Thyroid gland (tissue), 4 donors: Measurements from ENCODE around the gene GRIN2D. TPM values are rescaled to one million over a fixed set of nuclear protein-coding genes. Genes with fewer than 3 reads are reported as not detected.

ENCODE experiments used
- DNase-seq, 2 donors: peaks; one replicate each; pipeline ENCODE4 v3.0.0-alpha.2; 2019
- H3K27ac ChIP-seq, 3 donors: fragments of 200-600 bp; sonication (generic); 1 replicate in 2 of 3; 2 replicates in 1 of 3; pipeline ENCODE4 v1.5.1; 2016 to 2019; ENCODE audit warnings: mild to moderate bottlenecking in 1 of 3, moderate library complexity in 1 of 3
- H3K27me3 ChIP-seq: fragments of 200-600 bp; sonication (generic); one replicate; pipeline ENCODE4 v1.5.1; 2019
- H3K36me3 ChIP-seq, 2 donors: fragments of 200-600 bp; sonication (generic); one replicate each; pipeline ENCODE4 v1.5.1; 2016 to 2019
- H3K4me1 ChIP-seq, 2 donors: fragments of 200-600 bp; sonication (generic); one replicate each; pipeline ENCODE4 v1.5.1; 2017 to 2019
- H3K4me3 ChIP-seq, 3 donors: fragments of 200-600 bp; sonication (generic); replicated peaks in 1 of 3; 1 replicate in 2 of 3; 2 replicates in 1 of 3; pipeline ENCODE4 v1.5.1; 2016; ENCODE audit warnings: mild to moderate bottlenecking in 1 of 3
- H3K9me3 ChIP-seq: fragments of 200-600 bp; sonication (generic); one replicate; pipeline ENCODE4 v1.5.1; 2017
- POLR2A ChIP-seq, 2 donors: fragments of 450-650 bp; IDR thresholded peaks; one replicate each; pipeline ENCODE4 v1.6.1; 2017; ENCODE audit warnings: antibody characterized with exemption in 2 of 2, mild to moderate bottlenecking in 2 of 2, moderate library complexity in 1 of 2
- WGBS, 2 donors: methylation state at CpG; one replicate each; pipeline ENCODE4 v1.1.5; 2017; 5-methylcytosine and 5-hydroxymethylcytosine counted together
- intact Hi-C: fragments of 100-400 bp; cut with DNase I; formaldehyde crosslinking; loops from one replicate; pipeline ENCODE4 v1.15.1; 2023
- total RNA-seq, 4 donors: library from RNA; depleted of rRNA; stranded (reverse); fragments of >200 nt; gene quantifications; one replicate each; pipeline ENCODE4 v1.2.3, GENCODE V29; 2016
- TF ChIP-seq, protein P1 (sequence below), 6 experiments: fragments of 200-600 bp in 3 of 6; fragments of 450-650 bp in 3 of 6; sonication (generic) in 3 of 6; IDR thresholded peaks; one replicate each; pipeline ENCODE4 v1.5.1; 2016 to 2019; ENCODE audit warnings: antibody characterized with exemption in 6 of 6, mild to moderate bottlenecking in 2 of 6, inconsistent platforms in 1 of 6, moderate library complexity in 1 of 6

Gene GRIN2D
- total RNA-seq, 4 donors from 2014 or later, result 0.56 to 2.2 (median 0.84) TPM

DNA sequence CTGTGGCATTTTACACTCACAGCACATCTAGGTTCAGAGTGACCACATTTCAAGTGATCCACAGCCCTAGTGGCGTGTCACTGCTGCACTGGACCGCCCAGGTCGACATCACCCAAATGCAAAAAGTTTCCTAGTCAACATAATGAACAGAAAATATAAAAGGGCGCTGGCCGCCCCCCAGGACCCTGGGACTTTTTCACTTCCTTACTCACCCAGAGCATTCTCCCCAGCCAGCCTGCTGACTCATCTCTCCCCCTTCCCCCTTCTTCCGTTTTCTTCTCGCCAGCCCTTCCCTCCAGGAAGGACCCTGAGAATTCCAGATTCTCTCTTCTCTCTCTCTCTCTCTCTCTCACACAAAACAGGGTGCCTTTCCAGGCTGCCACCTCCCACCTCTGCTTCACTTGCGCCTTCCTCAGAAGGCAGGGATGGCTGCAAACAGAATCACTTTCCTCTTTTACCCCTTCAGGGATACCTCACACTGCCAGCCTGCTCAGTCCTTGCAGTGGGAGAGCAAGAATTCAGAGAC lies 31.3 kb downstream of the GRIN2D start:
- H3K27me3 ChIP-seq, result no peaks in the 10 kb centered on the region
- no peak for TF ChIP-seq POLR2A (IDR thresholded peaks at IDR 0.05)
- TF ChIP-seq, protein P1, sequence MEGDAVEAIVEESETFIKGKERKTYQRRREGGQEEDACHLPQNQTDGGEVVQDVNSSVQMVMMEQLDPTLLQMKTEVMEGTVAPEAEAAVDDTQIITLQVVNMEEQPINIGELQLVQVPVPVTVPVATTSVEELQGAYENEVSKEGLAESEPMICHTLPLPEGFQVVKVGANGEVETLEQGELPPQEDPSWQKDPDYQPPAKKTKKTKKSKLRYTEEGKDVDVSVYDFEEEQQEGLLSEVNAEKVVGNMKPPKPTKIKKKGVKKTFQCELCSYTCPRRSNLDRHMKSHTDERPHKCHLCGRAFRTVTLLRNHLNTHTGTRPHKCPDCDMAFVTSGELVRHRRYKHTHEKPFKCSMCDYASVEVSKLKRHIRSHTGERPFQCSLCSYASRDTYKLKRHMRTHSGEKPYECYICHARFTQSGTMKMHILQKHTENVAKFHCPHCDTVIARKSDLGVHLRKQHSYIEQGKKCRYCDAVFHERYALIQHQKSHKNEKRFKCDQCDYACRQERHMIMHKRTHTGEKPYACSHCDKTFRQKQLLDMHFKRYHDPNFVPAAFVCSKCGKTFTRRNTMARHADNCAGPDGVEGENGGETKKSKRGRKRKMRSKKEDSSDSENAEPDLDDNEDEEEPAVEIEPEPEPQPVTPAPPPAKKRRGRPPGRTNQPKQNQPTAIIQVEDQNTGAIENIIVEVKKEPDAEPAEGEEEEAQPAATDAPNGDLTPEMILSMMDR (IDR thresholded peaks at IDR 0.05), result no peak
- intact Hi-C loops, result no loop called here
- no peak for DNase-seq
- no peak overlapping the region for H3K4me3 ChIP-seq
- no peaks in the 10 kb centered on the region for H3K36me3 ChIP-seq
- H3K9me3 ChIP-seq, result no peaks in the 10 kb centered on the region
- 59 to 62% methylated on average over 8 of the region's 8 CpGs for WGBS, 2 donors
- no peaks in the 10 kb centered on the region for H3K4me1 ChIP-seq
- H3K27ac ChIP-seq, result peak overlapping the region in 1 of 3 donors; percentile 33

DNA sequence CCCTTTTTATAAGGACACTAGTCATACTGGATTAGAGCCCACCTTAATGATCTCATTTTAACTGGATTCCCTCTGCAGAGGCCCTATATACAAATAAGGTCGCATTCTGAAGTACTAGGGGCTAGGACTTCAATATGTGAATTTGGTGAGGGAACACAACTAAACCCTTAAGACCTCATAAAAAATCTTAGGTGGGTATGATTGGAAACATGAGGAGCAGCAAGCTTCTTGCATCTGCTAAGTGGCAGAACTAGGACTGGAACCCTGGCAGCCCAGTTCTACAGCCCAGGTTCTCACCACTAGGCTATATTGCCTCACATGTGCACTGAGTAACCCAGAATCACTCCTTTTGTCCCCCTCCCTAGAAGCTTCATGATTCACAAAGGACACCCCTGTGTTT lies 35.2 kb downstream of the GRIN2D start:
- TF ChIP-seq POLR2A (IDR thresholded peaks at IDR 0.05), result no peak
- TF ChIP-seq, protein P1 (IDR thresholded peaks at IDR 0.05), result no peak
- intact Hi-C loops, result no loop called here
- 84 to 100% methylated on average over 1 of the region's 1 CpG for WGBS, 2 donors
- H3K9me3 ChIP-seq, result no peaks in the 10 kb centered on the region
- no peak overlapping the region for H3K4me3 ChIP-seq
- H3K36me3 ChIP-seq, result no peaks in the 10 kb centered on the region
- no peak overlapping the region for H3K27ac ChIP-seq
- H3K27me3 ChIP-seq, result no peaks in the 10 kb centered on the region
- no peak for DNase-seq
- H3K4me1 ChIP-seq, result no peaks in the 10 kb centered on the region

DNA sequence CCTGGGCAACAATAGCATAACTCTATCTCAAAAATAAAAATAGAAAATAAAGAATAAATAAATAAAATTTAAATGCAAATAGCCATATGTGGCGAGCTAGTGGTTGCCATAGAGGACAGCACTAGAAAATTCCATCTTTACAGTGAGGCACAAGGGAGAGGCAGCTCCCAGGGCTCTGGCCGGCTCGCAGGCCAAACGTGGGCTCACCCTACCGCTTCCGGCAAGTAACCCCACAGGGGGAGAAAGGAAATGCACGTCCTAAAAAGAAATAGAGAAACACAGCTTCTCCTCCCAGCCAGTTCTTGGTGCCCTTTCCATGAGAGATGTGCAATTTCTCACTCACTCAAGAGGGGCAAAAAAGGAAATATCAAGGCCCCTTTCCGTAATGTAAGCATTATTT lies 39.9 kb downstream of the GRIN2D start:
- H3K27ac ChIP-seq, result no peak overlapping the region

DNA sequence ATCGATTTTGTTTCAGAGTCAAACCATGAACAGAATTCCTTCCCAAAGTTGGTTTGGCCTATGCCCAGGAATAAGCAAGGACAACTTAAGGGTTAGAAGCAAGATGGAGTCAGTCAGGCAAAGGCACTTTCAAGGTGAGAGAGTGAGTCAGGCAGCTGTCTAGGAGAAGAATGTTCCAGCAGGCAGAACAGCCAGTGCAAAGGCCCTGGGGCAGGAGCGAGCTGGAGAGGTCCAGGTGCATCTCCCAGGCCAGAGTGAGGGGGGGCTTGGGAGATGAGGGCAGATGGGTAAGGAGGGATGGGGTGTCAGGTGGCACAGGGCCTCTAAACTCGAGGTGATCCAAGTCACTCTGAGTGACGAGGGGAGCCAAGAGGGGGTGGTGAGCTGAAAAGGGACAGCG lies 43.1 kb downstream of the GRIN2D start:
- intact Hi-C loops, result no loop called here
- WGBS, 2 donors, result 88 to 92% methylated on average over 5 of the region's 5 CpGs
- H3K4me3 ChIP-seq, result no peak overlapping the region

More for the DNA sequence above, 39.9 kb downstream of the GRIN2D start:
- intact Hi-C loops, result no loop called here
- 71 to 73% methylated on average over 8 of the region's 8 CpGs for WGBS, 2 donors
- no peak for TF ChIP-seq POLR2A (IDR thresholded peaks at IDR 0.05)
- TF ChIP-seq, protein P1 (IDR thresholded peaks at IDR 0.05), result no peak
- no peak for DNase-seq
- no peaks in the 10 kb centered on the region for H3K4me1 ChIP-seq
- H3K9me3 ChIP-seq, result no peaks in the 10 kb centered on the region
- no peak overlapping the region for H3K4me3 ChIP-seq
- H3K27me3 ChIP-seq, result no peaks in the 10 kb centered on the region
- no peaks in the 10 kb centered on the region for H3K36me3 ChIP-seq

DNA sequence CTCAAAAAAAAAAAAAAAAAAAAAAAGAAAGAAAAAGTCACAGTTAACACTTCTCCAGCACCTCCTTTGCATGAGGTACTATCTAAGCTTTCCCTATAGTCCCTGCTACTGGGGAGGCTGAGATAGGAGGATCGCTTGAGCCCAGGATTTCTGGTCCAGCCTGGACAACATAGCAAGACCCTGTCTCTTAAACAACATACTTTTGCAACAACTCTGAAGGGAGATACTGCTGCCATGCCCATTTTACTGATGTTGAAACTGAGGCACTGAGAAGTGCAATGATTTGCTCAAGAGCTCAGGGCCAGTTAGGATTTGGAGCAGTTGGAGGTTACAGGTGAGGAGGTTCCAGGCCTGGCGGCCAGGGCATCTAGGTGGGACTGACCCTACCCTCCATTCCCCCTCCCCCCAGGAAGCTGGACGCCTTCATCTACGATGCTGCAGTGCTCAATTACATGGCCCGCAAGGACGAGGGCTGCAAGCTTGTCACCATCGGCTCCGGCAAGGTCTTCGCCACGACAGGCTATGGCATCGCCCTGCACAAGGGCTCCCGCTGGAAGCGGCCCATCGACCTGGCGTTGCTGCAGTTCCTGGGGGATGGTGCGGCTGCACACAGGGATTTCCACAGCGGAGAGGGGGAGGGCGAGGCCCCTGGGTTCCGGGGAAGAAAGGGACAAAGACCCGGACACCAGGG lies 48.0 kb downstream of the GRIN2D start:
- Histone ChIP-seq H3K9me3 (no peaks in the 10 kb centered on the region), H3K4me1 (peaks cover 18% of the 10 kb centered on the region in 2 donors), H3K4me3 (no peak overlapping the region), H3K27me3 (no peaks in the 10 kb centered on the region), H3K27ac (no peak overlapping the region), H3K36me3 (no peaks in the 10 kb centered on the region)
- 91 to 93% methylated on average over 17 to 20 of the region's 20 CpGs for WGBS, 2 donors
- DNase-seq, result no peak
- intact Hi-C loops, result loop anchor here (10.0 kb wide), 1 partner anchor 47 kb away; the partner anchor contains the start of genes GRIN2D and KDELR1
- TF ChIP-seq POLR2A (IDR thresholded peaks at IDR 0.05), result no peak
- TF ChIP-seq, protein P1 (IDR thresholded peaks at IDR 0.05), result no peak

More for the DNA sequence above, 43.1 kb downstream of the GRIN2D start:
- Histone ChIP-seq H3K27me3 (no peaks in the 10 kb centered on the region), H3K36me3 (no peaks in the 10 kb centered on the region), H3K27ac (no peak overlapping the region), H3K9me3 (no peaks in the 10 kb centered on the region), H3K4me1 (no peaks in the 10 kb centered on the region)
- no peak for DNase-seq
- TF ChIP-seq POLR2A (IDR thresholded peaks at IDR 0.05), result no peak
- TF ChIP-seq, protein P1 (IDR thresholded peaks at IDR 0.05), result no peak
